PC-9 (cell line): ENCODE results near the gene PEMT. TPM values are rescaled to one million over a fixed set of nuclear protein-coding genes. Genes with fewer than 3 reads are reported as not detected.

Experiments used
- BruUV-seq: library from RNA; stranded (reverse); fragments of 400-500 nt; replicated peaks from 2 replicates; lab custom pipeline; 2021; lab: Mats Ljungman, UMichigan
- CTCF ChIA-PET: fragments of 300-600 bp; sonication (Branson Sonifier 250); formaldehyde crosslinking; loops from one replicate; lab custom pipeline; 2022; ENCODE audit warnings: antibody characterized with exemption; lab: Charles Lee
- POLR2A ChIA-PET: fragments of 300-600 bp; sonication (Branson Sonifier 250); formaldehyde crosslinking; loops from one replicate; lab custom pipeline; 2022; ENCODE audit warnings: antibody characterized with exemption; ENCODE audit not compliant: unreplicated experiment; lab: Charles Lee
- DNase-seq, 2 experiments: peaks; one replicate each; pipeline versions ENCODE4 v3.0.0 to v3.0.0-alpha.2; 2015 to 2022; ENCODE audit warnings: mixed read lengths in 1 of 2
- H2AFZ ChIP-seq: fragments of 200-600 bp; sonication (generic); 2 replicates; pipeline ENCODE4 v1.8.1; 2017; ENCODE audit warnings: antibody characterized with exemption
- H3F3A ChIP-seq: fragments of 200-600 bp; sonication (generic); 2 replicates; pipeline ENCODE4 v1.8.1; 2017; ENCODE audit warnings: antibody characterized with exemption, mild to moderate bottlenecking, low read depth; ENCODE audit not compliant: insufficient read depth
- H3K27ac ChIP-seq: fragments of 200-600 bp; sonication (generic); 2 replicates; pipeline ENCODE4 v1.6.1; 2016; ENCODE audit warnings: mixed run types
- H3K27me3 ChIP-seq: fragments of 200-600 bp; sonication (generic); 2 replicates; pipeline ENCODE4 v1.6.1; 2016; ENCODE audit warnings: low read depth, mixed run types; ENCODE audit not compliant: insufficient read depth
- H3K36me3 ChIP-seq: fragments of 200-600 bp; sonication (generic); 2 replicates; pipeline ENCODE4 v1.6.1; 2016; ENCODE audit warnings: low read depth, mixed run types
- H3K4me1 ChIP-seq: fragments of 200-600 bp; sonication (generic); replicated peaks from 2 replicates; pipeline ENCODE4 v1.6.1; 2016; ENCODE audit warnings: mixed run types; ENCODE audit not compliant: insufficient read depth
- H3K4me2 ChIP-seq: fragments of 200-600 bp; sonication (generic); 2 replicates; pipeline ENCODE4 v1.6.1; 2017; ENCODE audit warnings: mixed run types
- H3K4me3 ChIP-seq: fragments of 200-600 bp; sonication (generic); 2 replicates; pipeline ENCODE4 v1.6.1; 2016; ENCODE audit warnings: mixed run types
- H3K79me2 ChIP-seq: fragments of 200-600 bp; sonication (generic); 2 replicates; pipeline ENCODE4 v1.6.1; 2017; ENCODE audit warnings: low read depth, mixed run types
- H3K9me2 ChIP-seq: fragments of 200-600 bp; sonication (generic); 2 replicates; pipeline ENCODE4 v1.8.1; 2017; ENCODE audit warnings: mild to moderate bottlenecking; ENCODE audit not compliant: insufficient read depth
- H3K9me3 ChIP-seq: fragments of 200-600 bp; sonication (generic); 2 replicates; pipeline ENCODE4 v1.8.1; 2016; ENCODE audit warnings: low read depth; ENCODE audit not compliant: insufficient read depth
- H4K20me1 ChIP-seq: fragments of 200-600 bp; sonication (generic); 2 replicates; pipeline ENCODE4 v1.8.1; 2017; ENCODE audit not compliant: insufficient read depth
- CTCF ChIP-seq: fragments of 200-600 bp; sonication (generic); conservative IDR thresholded peaks from 2 replicates; pipeline ENCODE4 v1.6.1; 2017; ENCODE audit warnings: mixed run types, antibody characterized with exemption, mild to moderate bottlenecking, moderate library complexity
- EZH2 ChIP-seq: fragments of 200-600 bp; sonication (generic); IDR thresholded peaks from 2 replicates; pipeline ENCODE4 v1.8.0; 2017; ENCODE audit warnings: antibody characterized with exemption, low read depth
- intact Hi-C: fragments of 100-400 bp; cut with micrococcal nuclease; formaldehyde crosslinking; loops from one replicate; pipeline ENCODE4 v1.10.0; 2022; ENCODE audit not compliant: unreplicated experiment
- total RNA-seq: library from RNA; stranded (reverse); gene quantifications from 2 replicates; pipeline ENCODE4 v1.2.3, GENCODE V29; 2021

The PEMT gene
- total RNA-seq, 1 experiment from 2014 or later, result 61.2 TPM

DNA sequence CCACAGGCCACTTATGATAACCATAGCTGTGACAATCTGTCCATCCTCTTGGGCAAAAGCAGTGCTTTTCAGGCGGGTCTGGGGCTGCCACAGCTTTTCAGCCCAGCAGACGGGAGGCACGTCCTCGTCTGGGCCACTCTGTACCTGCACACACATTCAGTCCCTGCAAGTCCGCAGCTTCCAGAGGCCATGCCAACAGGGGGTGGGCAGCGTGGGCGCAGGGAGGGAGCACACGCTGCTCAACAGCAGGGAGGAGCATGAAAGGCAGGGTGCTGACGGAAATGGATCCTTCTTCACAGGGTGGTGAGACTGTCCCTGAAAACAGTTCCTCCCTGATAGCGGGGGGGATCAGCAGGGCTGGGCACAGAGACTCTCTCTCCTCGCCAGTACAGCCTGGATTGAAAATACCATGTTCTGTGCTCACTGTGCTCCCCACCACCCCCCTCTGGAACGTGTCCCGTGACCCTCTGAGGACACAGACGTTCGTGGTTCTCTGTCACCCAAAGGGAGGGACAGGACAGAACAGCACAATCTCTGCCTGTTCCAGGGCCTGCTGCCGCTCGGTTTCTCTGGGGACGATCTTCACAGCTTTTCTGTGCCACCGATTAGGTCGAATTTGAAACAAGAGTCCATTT is 41.7 kb downstream of the PEMT start:
- Histone ChIP-seq H3K4me2 (no peak overlapping the region), H3K36me3 (no peaks in the 10 kb centered on the region), H3F3A (no peaks in the 10 kb centered on the region), H3K9me3 (no peaks in the 10 kb centered on the region), H3K27ac (no peak overlapping the region), H3K4me1 (no peaks in the 10 kb centered on the region), H3K79me2 (no peaks in the 10 kb centered on the region), H3K9me2 (no peaks in the 10 kb centered on the region), H4K20me1 (peaks cover 22% of the 10 kb centered on the region; the same call in 1 of the 2 replicates), H2AFZ (no peak overlapping the region), H3K4me3 (no peak overlapping the region), H3K27me3 (no peaks in the 10 kb centered on the region)
- TF ChIP-seq CTCF (no peak), EZH2 (no peak)
- DNase-seq, result no peak
- BruUV-seq, result no TSS peak
- intact Hi-C loops, result no loop called here
- ChIA-PET POLR2A (no interaction called here), CTCF (no interaction called here)

DNA sequence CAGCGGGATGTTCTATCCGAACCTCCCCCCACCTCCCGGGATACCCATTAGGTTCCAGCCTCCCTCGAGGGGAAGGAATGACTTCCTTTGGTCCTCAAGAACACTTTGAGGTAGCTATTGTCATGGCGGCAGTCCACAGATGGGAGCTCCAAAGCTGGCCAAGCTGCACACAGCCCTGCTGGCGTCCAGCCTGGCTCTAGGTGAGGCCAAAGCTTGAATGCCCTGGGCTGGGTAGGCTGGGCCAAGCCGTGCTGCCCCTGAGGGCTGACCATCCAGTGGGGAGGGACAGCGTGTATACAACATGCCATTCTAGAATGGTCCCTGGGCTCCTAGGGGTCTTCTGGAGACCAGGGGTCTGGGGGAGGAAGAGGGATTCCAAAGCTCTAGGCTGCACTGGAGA is 43.5 kb downstream of the PEMT start:
- Histone ChIP-seq H3K79me2 (no peaks in the 10 kb centered on the region), H3K4me1 (no peaks in the 10 kb centered on the region), H3K4me2 (no peak overlapping the region), H3K36me3 (no peaks in the 10 kb centered on the region), H3K9me2 (no peaks in the 10 kb centered on the region), H3K4me3 (no peak overlapping the region), H4K20me1 (peaks cover 23% of the 10 kb centered on the region; the same call in 1 of the 2 replicates), H3K9me3 (no peaks in the 10 kb centered on the region), H3K27me3 (no peaks in the 10 kb centered on the region), H3K27ac (no peak overlapping the region), H3F3A (no peaks in the 10 kb centered on the region), H2AFZ (no peak overlapping the region)
- no TSS peak for BruUV-seq
- POLR2A ChIA-PET, result no interaction called here
- CTCF ChIA-PET, result no interaction called here
- intact Hi-C loops, result no loop called here
- TF ChIP-seq CTCF (no peak), EZH2 (no peak)
- DNase-seq, result no peak

GRCh38 chr17:17547210-17547764 is 44.2 kb downstream of the PEMT start:
- no peak overlapping the region for H2AFZ ChIP-seq
- no peaks in the 10 kb centered on the region for H3K9me2 ChIP-seq
- H3K27me3 ChIP-seq, result no peaks in the 10 kb centered on the region
- no peak for DNase-seq
- ChIA-PET POLR2A (no interaction called here), CTCF (no interaction called here)
- TF ChIP-seq EZH2 (no peak), CTCF (no peak)
- no peaks in the 10 kb centered on the region for H3K9me3 ChIP-seq
- no peaks in the 10 kb centered on the region for H3F3A ChIP-seq
- no peak overlapping the region for H3K4me3 ChIP-seq
- no peak overlapping the region for H3K4me2 ChIP-seq
- intact Hi-C loops, result no loop called here
- H3K79me2 ChIP-seq, result no peaks in the 10 kb centered on the region
- no TSS peak for BruUV-seq
- H4K20me1 ChIP-seq, result peaks cover 22% of the 10 kb centered on the region; the same call in 1 of the 2 replicates
- H3K36me3 ChIP-seq, result no peaks in the 10 kb centered on the region
- no peaks in the 10 kb centered on the region for H3K4me1 ChIP-seq
- H3K27ac ChIP-seq, result no peak overlapping the region
